Cardiac fibroblast (primary cell): ENCODE measurements around the gene PDPK1.
"Not testable (repeated sequence)": the region's sequence is repeated elsewhere in the genome, so short reads cannot be mapped to it uniquely, and the experiment has no call there.

Experiments
- DNase-seq, 2 donors: peaks; one replicate each; pipeline versions ENCODE4 v3.0.0 to v3.0.0-alpha.2; 2010; ENCODE audit warnings: low read depth in 2 of 2
- H3K4me3 ChIP-seq, 2 donors: replicated peaks in 1 of 2; 1 replicate in 1 of 2; 2 replicates in 1 of 2; pipeline ENCODE4 v1.5.1; 2011; ENCODE audit warnings: low read depth in 2 of 2, low read length in 2 of 2, mild to moderate bottlenecking in 2 of 2, moderate library complexity in 1 of 2
- CTCF ChIP-seq: IDR thresholded peaks from one replicate; pipeline ENCODE4 v1.5.1; 2011; ENCODE audit warnings: low read depth, mild to moderate bottlenecking, low read length, inconsistent platforms

PDPK1 gene

GRCh38 chr16:2596747-2597559 is 59.1 kb downstream of the PDPK1 start:
- DNase-seq, result no peak
- H3K4me3 ChIP-seq, result no peak overlapping the region
- no peak for TF ChIP-seq CTCF

GRCh38 chr16:2597560-2597902 is 59.7 kb downstream of the PDPK1 start:
- DNase-seq, result no peak
- H3K4me3 ChIP-seq, result no peak overlapping the region
- TF ChIP-seq CTCF, result no peak

- no peak for TF ChIP-seq CTCF
- no peak for DNase-seq
- H3K4me3 ChIP-seq, result no peak overlapping the region
Measured at GRCh38 chr16:2598133-2598641, 60.4 kb downstream of the PDPK1 start.

GRCh38 chr16:2598723-2599122 is 60.9 kb downstream of the PDPK1 start:
- DNase-seq, result no peak
- no peak overlapping the region for H3K4me3 ChIP-seq
- no peak for TF ChIP-seq CTCF

GRCh38 chr16:2599165-2599564 is 61.3 kb downstream of the PDPK1 start:
- not testable (repeated sequence) for H3K4me3 ChIP-seq, DNase-seq

GRCh38 chr16:2599785-2600184 is 62.0 kb downstream of the PDPK1 start:
- H3K4me3 ChIP-seq, DNase-seq: not testable (repeated sequence)

- not testable (repeated sequence) for H3K4me3 ChIP-seq, DNase-seq
Measured at GRCh38 chr16:2601301-2602025, 63.6 kb downstream of the PDPK1 start.

- not testable (repeated sequence) for DNase-seq, H3K4me3 ChIP-seq
Measured at GRCh38 chr16:2602175-2602574, 64.4 kb downstream of the PDPK1 start.
